Measurements from ENCODE around the gene SLCO3A1.

SLCO3A1 gene

DNA sequence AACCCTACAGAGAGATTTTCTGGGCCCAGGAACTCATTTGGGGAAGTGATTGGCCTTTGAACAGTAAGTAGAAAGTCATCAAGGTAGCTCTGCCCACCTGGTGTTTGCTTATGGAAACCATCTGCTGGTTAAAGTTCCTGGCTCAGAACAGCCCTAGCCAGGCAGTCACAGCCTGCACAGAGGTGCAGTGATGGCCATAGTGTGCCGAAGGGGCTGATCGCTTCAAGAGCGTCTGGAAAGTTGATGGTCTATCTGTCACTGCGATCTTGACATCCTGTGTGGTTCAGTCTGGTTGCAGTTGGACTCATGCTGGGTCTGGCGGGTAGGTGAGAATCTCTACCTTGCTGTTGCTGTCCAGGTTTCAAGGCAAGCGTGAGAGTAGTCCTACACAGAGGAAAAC, 151.6 kb downstream of the SLCO3A1 start:
- no peak overlapping the region for H3K4me3 ChIP-seq (ENCODE audit: low read depth, low read length)
- no peaks in the 10 kb centered on the region for H3K27me3 ChIP-seq
- peaks cover 21% of the 10 kb centered on the region for H3K4me1 ChIP-seq
- H3K9me3 ChIP-seq = no peaks in the 10 kb centered on the region
- no peaks in the 10 kb centered on the region for H3K36me3 ChIP-seq
- TF ChIP-seq, protein P1, sequence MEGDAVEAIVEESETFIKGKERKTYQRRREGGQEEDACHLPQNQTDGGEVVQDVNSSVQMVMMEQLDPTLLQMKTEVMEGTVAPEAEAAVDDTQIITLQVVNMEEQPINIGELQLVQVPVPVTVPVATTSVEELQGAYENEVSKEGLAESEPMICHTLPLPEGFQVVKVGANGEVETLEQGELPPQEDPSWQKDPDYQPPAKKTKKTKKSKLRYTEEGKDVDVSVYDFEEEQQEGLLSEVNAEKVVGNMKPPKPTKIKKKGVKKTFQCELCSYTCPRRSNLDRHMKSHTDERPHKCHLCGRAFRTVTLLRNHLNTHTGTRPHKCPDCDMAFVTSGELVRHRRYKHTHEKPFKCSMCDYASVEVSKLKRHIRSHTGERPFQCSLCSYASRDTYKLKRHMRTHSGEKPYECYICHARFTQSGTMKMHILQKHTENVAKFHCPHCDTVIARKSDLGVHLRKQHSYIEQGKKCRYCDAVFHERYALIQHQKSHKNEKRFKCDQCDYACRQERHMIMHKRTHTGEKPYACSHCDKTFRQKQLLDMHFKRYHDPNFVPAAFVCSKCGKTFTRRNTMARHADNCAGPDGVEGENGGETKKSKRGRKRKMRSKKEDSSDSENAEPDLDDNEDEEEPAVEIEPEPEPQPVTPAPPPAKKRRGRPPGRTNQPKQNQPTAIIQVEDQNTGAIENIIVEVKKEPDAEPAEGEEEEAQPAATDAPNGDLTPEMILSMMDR (IDR thresholded peaks at IDR 0.05; ENCODE audit: low read depth, low read length) = no peak
- peak; percentile 55 for DNase-seq

DNA sequence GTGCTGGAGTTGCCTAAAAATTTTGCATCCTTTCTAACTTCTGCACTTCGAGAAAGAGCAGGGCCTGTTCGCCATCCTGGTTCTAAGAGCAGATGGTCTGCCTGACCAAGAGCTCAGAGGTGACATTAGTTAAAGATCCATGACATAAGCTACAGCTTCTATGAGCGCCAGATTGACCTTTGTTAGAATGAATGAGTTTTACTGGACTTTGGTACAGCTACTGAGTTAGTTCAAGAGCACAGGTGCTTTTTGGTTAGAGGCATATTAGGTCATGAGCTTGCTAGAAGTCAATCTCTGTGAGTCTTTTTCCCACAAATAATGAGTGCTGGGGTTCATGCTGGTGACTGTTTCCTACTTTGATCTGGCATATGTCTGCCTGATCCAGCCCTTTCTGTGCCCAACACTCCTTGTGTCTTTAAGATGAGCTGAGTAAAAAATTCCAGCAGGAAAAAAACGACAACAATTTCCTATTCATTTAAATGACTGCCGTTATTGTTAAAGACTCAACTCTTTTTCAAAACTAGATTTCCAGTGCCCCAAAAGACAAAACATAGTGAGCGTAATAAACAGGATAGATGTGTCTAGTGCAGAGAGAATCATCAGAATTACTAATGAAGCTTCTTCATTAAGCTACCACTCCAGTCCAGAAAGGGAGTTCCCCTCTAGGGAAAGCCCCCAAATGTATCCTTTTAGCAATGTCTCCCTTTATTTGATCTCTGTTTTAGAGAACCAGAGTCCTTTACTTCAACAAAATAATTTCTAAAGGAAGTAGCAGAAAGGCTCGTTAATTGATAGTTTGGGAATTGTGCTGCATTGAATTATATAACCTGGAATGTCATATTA, 152.9 kb downstream of the SLCO3A1 start:
- no peak overlapping the region for H3K4me3 ChIP-seq (ENCODE audit: low read depth, low read length)
- peaks cover 21% of the 10 kb centered on the region for H3K4me1 ChIP-seq
- DNase-seq = no peak
- H3K36me3 ChIP-seq = no peaks in the 10 kb centered on the region
- TF ChIP-seq, protein P1 (IDR thresholded peaks at IDR 0.05; ENCODE audit: low read depth, low read length) = no peak
- no peaks in the 10 kb centered on the region for H3K9me3 ChIP-seq
- H3K27me3 ChIP-seq = no peaks in the 10 kb centered on the region

DNA sequence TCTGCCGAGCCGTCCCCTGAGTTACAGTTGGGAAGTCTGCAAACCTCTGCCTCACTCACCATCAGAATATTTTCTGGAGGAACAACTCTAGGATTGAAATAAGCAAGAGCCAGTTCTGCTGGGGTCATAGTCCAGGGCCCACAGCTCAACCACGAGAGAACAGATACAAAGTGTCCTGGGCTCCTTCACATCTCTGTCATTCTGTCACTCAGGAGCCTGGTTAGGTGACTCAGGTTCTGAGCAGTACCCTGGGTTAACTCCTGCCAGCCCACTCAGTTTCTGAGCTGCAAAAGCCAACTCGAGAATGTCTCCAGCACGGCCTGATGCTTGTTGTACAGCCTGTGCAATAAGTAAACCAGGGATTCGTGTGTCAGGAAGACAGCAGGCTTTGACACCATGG, 155.7 kb downstream of the SLCO3A1 start:
- Histone ChIP-seq H3K27me3 (no peaks in the 10 kb centered on the region), H3K4me3 (ENCODE audit: low read depth, low read length) (no peak overlapping the region)
- TF ChIP-seq, protein P1 (IDR thresholded peaks at IDR 0.05; ENCODE audit: low read depth, low read length) = no peak

DNA sequence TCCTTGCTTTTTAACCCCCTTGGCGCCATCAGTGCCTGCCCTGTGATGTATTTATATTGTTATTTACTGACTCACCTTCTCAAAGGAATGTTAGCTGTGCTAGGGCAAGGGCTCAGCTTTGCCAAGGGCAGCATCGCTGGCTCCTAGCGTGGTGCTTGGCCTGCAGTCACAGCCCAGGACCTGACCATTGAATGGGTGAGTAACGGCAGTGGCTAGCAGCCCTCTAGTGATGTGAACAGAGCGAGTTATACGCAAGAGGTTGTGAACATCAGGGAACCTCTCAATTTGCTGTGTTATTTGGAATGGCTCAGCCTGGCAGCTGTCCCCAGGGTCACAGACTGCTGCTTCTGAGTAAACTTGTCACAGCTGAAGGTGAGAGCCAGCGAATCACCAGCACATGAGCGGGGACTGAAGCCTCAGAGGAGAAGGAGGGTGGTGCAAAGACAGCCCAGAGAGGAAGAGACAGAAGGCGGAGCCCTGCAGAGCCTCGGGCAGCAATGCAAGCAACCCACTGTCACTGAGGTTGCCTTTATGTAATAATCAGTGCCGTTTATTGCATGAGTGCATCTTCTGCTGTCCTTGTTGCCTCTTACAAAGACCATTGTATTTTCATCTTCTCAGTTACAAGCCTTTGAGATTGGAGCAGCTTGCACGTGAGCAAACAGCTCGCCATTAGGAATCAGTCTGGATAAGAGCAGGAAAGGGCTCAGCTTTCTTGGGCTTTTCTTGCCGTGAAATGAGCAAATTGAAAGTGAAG, 158.3 kb downstream of the SLCO3A1 start:
- Histone ChIP-seq H3K27me3 (no peaks in the 10 kb centered on the region), H3K9me3 (no peaks in the 10 kb centered on the region), H3K4me3 (ENCODE audit: low read depth, low read length) (no peak overlapping the region), H3K4me1 (peaks cover 3% of the 10 kb centered on the region; the same call in 1 of the 2 replicates), H3K36me3 (no peaks in the 10 kb centered on the region)
- DNase-seq = peak; percentile 22
- TF ChIP-seq, protein P1 (IDR thresholded peaks at IDR 0.05; ENCODE audit: low read depth, low read length) = no peak

More for the DNA sequence above, 155.7 kb downstream of the SLCO3A1 start:
- no peak for DNase-seq
- Histone ChIP-seq H3K36me3 (no peaks in the 10 kb centered on the region), H3K9me3 (no peaks in the 10 kb centered on the region), H3K4me1 (peaks cover 19% of the 10 kb centered on the region)

DNA sequence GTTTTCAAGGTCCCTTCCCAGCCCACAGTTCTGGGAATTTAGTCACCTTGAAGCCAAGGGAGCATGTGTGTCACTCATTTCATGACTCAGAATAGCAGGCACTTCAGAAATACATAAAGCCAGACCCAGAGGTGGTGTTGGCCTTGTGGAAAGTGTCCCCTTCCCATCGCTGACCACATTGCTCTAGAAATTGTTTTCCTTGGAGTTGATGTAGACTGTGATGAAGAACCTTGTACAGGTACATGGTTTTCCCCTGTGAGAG, 158.8 kb downstream of the SLCO3A1 start:
- Histone ChIP-seq H3K27me3 (no peaks in the 10 kb centered on the region), H3K4me1 (peaks cover 3% of the 10 kb centered on the region; the same call in 1 of the 2 replicates), H3K4me3 (ENCODE audit: low read depth, low read length) (no peak overlapping the region), H3K9me3 (no peaks in the 10 kb centered on the region), H3K36me3 (no peaks in the 10 kb centered on the region)
- DNase-seq = no peak
- TF ChIP-seq, protein P1 (IDR thresholded peaks at IDR 0.05; ENCODE audit: low read depth, low read length) = no peak

DNA sequence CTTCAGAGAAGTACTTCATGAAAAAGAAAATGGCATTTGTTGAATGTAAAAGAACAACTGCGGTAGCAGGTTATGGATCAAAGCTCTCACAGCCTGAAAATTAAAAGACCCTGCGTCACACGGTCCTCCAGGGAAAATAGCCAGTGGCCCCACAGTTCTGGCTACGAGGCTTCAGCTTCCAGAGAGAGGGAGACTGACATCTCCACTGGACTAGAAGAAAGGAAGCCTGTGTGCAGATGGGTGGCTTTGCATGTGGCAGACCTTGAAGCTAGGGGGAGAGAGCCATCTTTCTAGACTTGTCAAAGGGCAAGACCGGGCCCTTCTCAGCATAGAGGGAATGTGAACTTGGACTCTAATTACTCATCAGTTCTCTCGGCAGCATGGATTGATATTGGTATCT, 159.4 kb downstream of the SLCO3A1 start:
- DNase-seq = no peak
- H3K4me3 ChIP-seq (ENCODE audit: low read depth, low read length) = no peak overlapping the region
- no peaks in the 10 kb centered on the region for H3K27me3 ChIP-seq

More for the DNA sequence above, 159.4 kb downstream of the SLCO3A1 start:
- Histone ChIP-seq H3K36me3 (no peaks in the 10 kb centered on the region), H3K9me3 (no peaks in the 10 kb centered on the region), H3K4me1 (peaks cover 3% of the 10 kb centered on the region; the same call in 1 of the 2 replicates)
- TF ChIP-seq, protein P1 (IDR thresholded peaks at IDR 0.05; ENCODE audit: low read depth, low read length) = no peak
